NCI-H2081 treated with DMSO at 0.1 percent for 48 hours (cell line): ENCODE data around the gene CLEC16A.

Experiments used
- DNase-seq: peaks from one replicate; lab custom pipeline; 2025; lab: John Stamatoyannopoulos, UW

Gene CLEC16A

GRCh38 chr16:11121914-11122692 lies 177.7 kb downstream of the CLEC16A start:
- DNase-seq, result no peak

GRCh38 chr16:11123666-11124065 lies 179.3 kb downstream of the CLEC16A start:
- DNase-seq, result no peak

- DNase-seq, result no peak
Observed at GRCh38 chr16:11125936-11126335, 181.6 kb downstream of the CLEC16A start.

GRCh38 chr16:11126399-11127054 lies 182.2 kb downstream of the CLEC16A start:
- DNase-seq, result no peak

GRCh38 chr16:11127610-11128195 lies 183.3 kb downstream of the CLEC16A start:
- DNase-seq, result no peak

- DNase-seq, result no peak
Observed at GRCh38 chr16:11128211-11129141, 184.1 kb downstream of the CLEC16A start.

- DNase-seq, result no peak
Observed at GRCh38 chr16:11129378-11129781, 185.0 kb downstream of the CLEC16A start.

- DNase-seq, result no peak
Observed at GRCh38 chr16:11130978-11131665, 186.8 kb downstream of the CLEC16A start.

- no peak for DNase-seq
Observed at GRCh38 chr16:11131706-11132105, 187.3 kb downstream of the CLEC16A start.

- DNase-seq, result no peak
Observed at GRCh38 chr16:11133344-11133943, 189.1 kb downstream of the CLEC16A start.

- DNase-seq, result no peak
Observed at GRCh38 chr16:11134722-11135463, 190.5 kb downstream of the CLEC16A start.

- no peak for DNase-seq
Observed at GRCh38 chr16:11135464-11135973, 191.2 kb downstream of the CLEC16A start.

- DNase-seq, result peak; percentile 49
Observed at GRCh38 chr16:11136600-11136999, 192.2 kb downstream of the CLEC16A start.

GRCh38 chr16:11138022-11138768 lies 193.8 kb downstream of the CLEC16A start:
- DNase-seq, result no peak

GRCh38 chr16:11138769-11139325 lies 194.5 kb downstream of the CLEC16A start:
- no peak for DNase-seq

GRCh38 chr16:11139326-11140097 lies 195.1 kb downstream of the CLEC16A start:
- DNase-seq, result no peak

GRCh38 chr16:11140098-11140375 lies 195.7 kb downstream of the CLEC16A start:
- DNase-seq, result no peak

GRCh38 chr16:11140466-11140865 lies 196.1 kb downstream of the CLEC16A start:
- DNase-seq, result no peak
